ENCODE measurements around the gene IRF4. TPM values are rescaled to one million over a fixed set of nuclear protein-coding genes. Genes with fewer than 3 reads are reported as not detected.

IRF4 gene
- total RNA-seq, 1 donor from 2014 or later: not detected

- Mint-ChIP-seq H3K36me3 (peaks cover 13% of the 10 kb centered on the region), H3K27me3 (ENCODE audit: low read depth) (no peaks in the 10 kb centered on the region), H3K27ac (no peak overlapping the region), H3K4me3 (no peak overlapping the region), H3K9me3 (peaks cover 24% of the 10 kb centered on the region), H3K4me1 (no peaks in the 10 kb centered on the region)
- no peak for TF ChIP-seq CTCF (IDR thresholded peaks at IDR 0.05; ENCODE audit: unreplicated experiment)
- DNase-seq (ENCODE audit: low spot score in 2 of 2, unreplicated experiment in 2 of 2): no peak
These were observed 43.3 kb upstream of the IRF4 start for GRCh38 chr6:347951-348859.

GRCh38 chr6:348860-349396, 42.6 kb upstream of the IRF4 start:
- H3K36me3 Mint-ChIP-seq: peaks cover 8% of the 10 kb centered on the region
- H3K9me3 Mint-ChIP-seq: peaks cover 20% of the 10 kb centered on the region
- H3K27ac Mint-ChIP-seq: no peak overlapping the region
- TF ChIP-seq CTCF (IDR thresholded peaks at IDR 0.05; ENCODE audit: unreplicated experiment): no peak
- peaks cover 2% of the 10 kb centered on the region for H3K4me1 Mint-ChIP-seq
- no peak overlapping the region for H3K4me3 Mint-ChIP-seq
- DNase-seq (ENCODE audit: low spot score in 2 of 2, unreplicated experiment in 2 of 2): no peak
- H3K27me3 Mint-ChIP-seq (ENCODE audit: low read depth): no peaks in the 10 kb centered on the region

GRCh38 chr6:349491-349921, 42.0 kb upstream of the IRF4 start:
- peaks cover 16% of the 10 kb centered on the region for H3K9me3 Mint-ChIP-seq
- no peaks in the 10 kb centered on the region for H3K27me3 Mint-ChIP-seq (ENCODE audit: low read depth)
- H3K27ac Mint-ChIP-seq: no peak overlapping the region
- no peak overlapping the region for H3K4me3 Mint-ChIP-seq
- H3K36me3 Mint-ChIP-seq: peaks cover 7% of the 10 kb centered on the region
- peaks cover 2% of the 10 kb centered on the region for H3K4me1 Mint-ChIP-seq
- DNase-seq (ENCODE audit: low spot score in 2 of 2, unreplicated experiment in 2 of 2): no peak
- no peak for TF ChIP-seq CTCF (IDR thresholded peaks at IDR 0.05; ENCODE audit: unreplicated experiment)

GRCh38 chr6:350371-350770, 41.2 kb upstream of the IRF4 start:
- no peak for TF ChIP-seq CTCF (IDR thresholded peaks at IDR 0.05; ENCODE audit: unreplicated experiment)
- Mint-ChIP-seq H3K4me1 (peaks cover 2% of the 10 kb centered on the region), H3K9me3 (peaks cover 18% of the 10 kb centered on the region), H3K36me3 (peaks cover 7% of the 10 kb centered on the region), H3K27me3 (ENCODE audit: low read depth) (no peaks in the 10 kb centered on the region), H3K4me3 (no peak overlapping the region), H3K27ac (no peak overlapping the region)
- no peak for DNase-seq (ENCODE audit: low spot score in 2 of 2, unreplicated experiment in 2 of 2)

- peaks cover 7% of the 10 kb centered on the region for H3K36me3 Mint-ChIP-seq
- no peak for DNase-seq (ENCODE audit: low spot score in 2 of 2, unreplicated experiment in 2 of 2)
- H3K4me3 Mint-ChIP-seq: no peak overlapping the region
- no peaks in the 10 kb centered on the region for H3K27me3 Mint-ChIP-seq (ENCODE audit: low read depth)
- no peak overlapping the region for H3K27ac Mint-ChIP-seq
- H3K4me1 Mint-ChIP-seq: peaks cover 2% of the 10 kb centered on the region
- peaks cover 14% of the 10 kb centered on the region for H3K9me3 Mint-ChIP-seq
- no peak for TF ChIP-seq CTCF (IDR thresholded peaks at IDR 0.05; ENCODE audit: unreplicated experiment)
These were observed 40.3 kb upstream of the IRF4 start for GRCh38 chr6:351011-351866.

All from mesothelial cell of epicardium (in vitro differentiated cells).